ENCODE measurements around the gene LILRB5.
A peak's percentile ranks its signal among the peaks of the same experiment; 100 is the strongest.
"Not testable (repeated sequence)": the region's sequence is repeated elsewhere in the genome, so short reads cannot be mapped to it uniquely, and the experiment has no call there.

The LILRB5 gene

DNA sequence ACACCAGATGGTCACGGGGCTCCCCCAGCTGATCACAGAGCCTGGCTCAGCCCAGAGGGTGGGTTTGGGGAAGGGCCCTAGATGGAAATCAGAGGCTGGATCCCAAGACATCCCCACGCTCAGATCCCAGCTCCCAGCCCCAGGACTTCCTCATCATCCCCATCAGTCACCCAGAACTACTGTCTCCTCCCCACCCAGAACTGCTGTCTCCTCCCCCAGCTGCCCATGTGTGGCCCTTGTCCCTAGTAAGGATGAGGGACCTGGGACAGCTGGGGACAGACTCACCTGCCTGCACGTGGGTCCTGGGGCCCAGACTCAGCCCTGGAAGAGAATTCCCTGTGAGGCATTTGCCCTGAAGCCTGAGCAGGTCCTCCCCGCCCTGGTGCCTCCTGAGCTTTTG lies 14.8 kb downstream of the LILRB5 start:
- not testable (repeated sequence) for DNase-seq

- not testable (repeated sequence) for DNase-seq
Measured at GRCh38 chr19:54240372-54241336, 16.4 kb downstream of the LILRB5 start.

GRCh38 chr19:54239491-54240371 lies 17.3 kb downstream of the LILRB5 start:
- DNase-seq, result not testable (repeated sequence)

- no peak for DNase-seq
Measured at GRCh38 chr19:54233941-54234340, 23.1 kb downstream of the LILRB5 start.

DNA sequence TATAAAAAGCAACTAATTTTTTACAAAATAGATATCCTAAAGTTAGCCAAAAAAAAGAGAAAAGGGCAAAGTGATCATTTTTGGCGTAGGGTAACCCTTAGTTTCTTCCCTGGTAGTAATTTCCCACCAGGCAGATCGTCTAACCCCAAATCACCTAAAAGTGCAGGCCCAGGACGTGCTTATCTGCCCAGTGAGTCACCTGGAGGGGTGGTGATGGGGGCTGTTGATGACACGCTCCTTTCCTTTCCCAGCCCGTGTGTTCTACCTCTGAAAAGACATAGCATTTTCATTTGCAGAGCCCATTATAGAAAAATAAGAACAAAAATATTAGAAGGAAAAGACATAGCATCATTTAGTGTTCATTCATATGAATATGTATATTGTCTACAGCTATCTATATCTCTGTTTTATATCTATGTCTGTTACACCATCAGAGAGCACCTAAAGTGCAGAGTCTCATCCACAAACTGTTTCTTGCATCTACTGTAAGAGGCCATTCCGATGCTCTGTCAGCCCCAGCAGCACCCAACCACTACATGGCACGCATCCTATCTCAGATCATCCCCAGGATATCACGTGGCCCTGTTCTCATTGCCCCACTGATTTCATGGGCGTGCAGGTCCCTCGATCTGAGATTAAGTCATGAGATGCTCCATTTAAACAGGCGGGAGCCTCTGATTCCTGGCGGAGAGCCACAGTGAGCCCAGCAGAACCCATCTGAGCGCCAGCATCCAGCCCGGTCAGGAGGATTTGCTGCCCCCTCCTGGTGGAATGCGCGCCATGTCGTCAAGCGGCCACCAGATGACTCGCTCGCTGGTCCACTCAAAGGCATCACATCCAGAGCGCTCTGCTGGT lies 25.8 kb downstream of the LILRB5 start:
- peak in 13 of 14 donors; percentile 36 to 87 (median 69) for DNase-seq

- DNase-seq, result no peak
Measured at GRCh38 chr19:54230031-54230430, 27.0 kb downstream of the LILRB5 start.

GRCh38 chr19:54229146-54229545 lies 27.9 kb downstream of the LILRB5 start:
- DNase-seq, result no peak

DNA sequence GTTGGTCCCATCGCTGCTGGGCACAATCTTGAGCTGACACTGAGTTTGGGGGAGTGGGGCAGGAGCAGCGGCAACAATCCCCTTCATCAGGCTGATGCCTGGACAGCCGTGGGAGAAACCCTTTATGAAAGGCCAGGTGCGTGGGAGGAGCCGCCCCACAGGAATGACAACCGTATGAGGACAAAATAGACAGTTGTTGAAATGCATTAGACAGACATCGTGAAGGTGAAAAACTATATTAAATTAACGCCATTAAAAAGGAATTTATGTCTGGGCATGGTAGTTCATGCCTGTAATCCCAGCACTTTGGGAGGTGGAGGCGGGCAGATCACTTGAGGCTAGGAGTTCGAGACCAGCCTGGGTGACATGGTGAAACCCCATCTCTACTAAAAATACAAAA lies 32.5 kb downstream of the LILRB5 start:
- not testable (repeated sequence) for DNase-seq

GRCh38 chr19:54223937-54224281 lies 33.2 kb downstream of the LILRB5 start:
- DNase-seq, result not testable (repeated sequence)

DNA sequence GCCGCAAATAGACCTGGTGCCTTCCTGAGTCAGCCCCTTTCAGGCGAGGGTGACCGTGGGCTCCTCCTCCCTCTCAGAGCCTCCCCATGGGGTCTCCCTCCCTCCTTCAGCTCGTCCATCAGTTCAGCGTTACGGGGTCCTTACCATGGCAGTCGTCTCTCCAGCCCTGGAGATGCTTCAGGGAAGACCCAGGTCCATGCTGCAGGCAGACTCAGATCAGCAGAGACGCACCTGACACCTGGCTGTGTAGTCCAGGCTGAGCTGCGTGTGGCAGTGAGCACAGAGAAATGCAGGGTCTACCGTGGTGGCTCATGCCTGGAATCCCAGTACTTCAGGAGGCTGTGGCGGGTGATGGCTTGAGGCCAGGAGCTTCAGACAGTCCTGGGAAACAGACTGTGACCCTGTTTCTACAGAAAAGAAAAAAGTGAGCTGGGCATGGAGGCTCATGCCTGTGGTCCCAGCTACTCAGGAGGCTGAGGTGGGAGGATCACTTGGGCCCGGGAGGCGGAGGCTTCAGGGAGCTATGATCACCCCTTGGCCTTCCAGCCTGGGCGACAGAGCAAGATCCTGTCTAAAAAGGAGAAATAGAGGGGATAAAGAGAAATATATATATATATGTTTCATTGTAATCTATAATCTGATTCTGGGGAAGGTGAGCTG lies 33.7 kb downstream of the LILRB5 start:
- DNase-seq, result not testable (repeated sequence)

GRCh38 chr19:54222474-54223276 lies 34.4 kb downstream of the LILRB5 start, which contains the start of gene LILRB3:
TSS of gene LILRB3 (minus strand) at chr19:54223007. CDS start at chr19:54222976, 31 bp downstream.
- peak in 1 of 14 donors; percentile 7 for DNase-seq

DNA sequence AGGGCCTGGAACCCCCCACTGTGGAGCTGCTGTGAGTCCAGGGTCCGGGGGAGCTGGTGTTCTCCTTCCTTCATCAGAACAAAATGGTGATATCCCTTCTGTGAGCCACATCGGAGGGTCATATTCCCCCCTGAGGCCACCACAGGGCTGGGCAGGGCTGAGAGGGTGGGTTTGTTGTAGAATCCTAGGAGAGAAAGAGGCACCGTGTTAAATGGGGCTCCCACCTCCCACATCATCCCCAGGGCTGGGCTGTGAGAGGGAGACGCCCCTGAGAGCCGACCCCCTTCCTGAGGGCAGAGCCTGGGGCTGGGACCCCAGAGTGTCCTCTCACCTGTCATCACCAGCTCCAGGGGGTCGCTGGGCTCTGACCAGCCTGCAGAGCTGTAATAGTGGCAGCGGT lies 35.1 kb downstream of the LILRB5 start:
- DNase-seq, result not testable (repeated sequence)

GRCh38 chr19:54219702-54220101 lies 37.4 kb downstream of the LILRB5 start:
- not testable (repeated sequence) for DNase-seq

GRCh38 chr19:54218960-54219661 lies 38.0 kb downstream of the LILRB5 start:
- no peak for DNase-seq

DNA sequence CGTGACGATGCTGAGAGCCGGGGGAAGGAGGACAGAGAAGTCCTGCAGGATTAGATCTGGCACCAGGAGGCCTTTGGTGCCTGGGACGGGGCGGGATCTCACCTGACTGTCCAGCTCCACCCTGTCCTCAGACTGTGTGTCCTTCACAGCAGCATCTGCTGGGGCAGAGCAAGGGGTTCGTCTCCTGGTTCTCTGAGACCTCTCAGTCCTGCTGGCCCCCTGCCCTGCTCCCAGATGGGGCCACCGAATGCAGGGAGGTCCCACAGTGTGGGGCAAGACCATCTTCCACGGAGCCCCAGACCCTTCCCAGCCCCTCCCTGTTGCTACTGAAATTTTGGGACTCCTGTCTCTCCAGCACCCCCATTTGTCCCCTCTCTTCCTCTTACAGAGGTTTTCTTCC lies 38.8 kb downstream of the LILRB5 start:
- DNase-seq, result no peak

- not testable (repeated sequence) for DNase-seq
Measured at GRCh38 chr19:54217517-54218247, 39.4 kb downstream of the LILRB5 start.

DNA sequence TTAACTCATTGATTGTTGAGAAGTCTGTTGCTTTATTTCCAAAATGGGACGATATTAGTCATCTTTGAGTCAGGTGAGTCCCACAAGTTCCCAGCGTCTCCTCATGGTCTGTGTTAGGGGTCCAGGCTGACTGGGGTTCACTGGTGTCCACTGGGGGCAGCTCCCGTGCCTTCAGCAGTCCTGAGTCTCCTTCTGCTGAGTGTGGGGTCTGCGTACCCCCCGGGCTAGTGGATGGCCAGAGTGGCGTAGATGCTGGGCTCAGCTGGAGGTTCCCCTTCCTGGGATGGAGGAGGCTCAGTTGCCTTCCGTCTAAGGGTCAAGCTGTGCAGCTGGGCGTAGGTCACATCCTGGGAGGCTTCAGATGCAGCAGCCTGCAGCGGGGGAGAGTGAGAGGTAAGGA lies 40.2 kb downstream of the LILRB5 start:
- DNase-seq, result no peak

GRCh38 chr19:54214734-54215133 lies 42.3 kb downstream of the LILRB5 start:
- not testable (repeated sequence) for DNase-seq

- DNase-seq, result not testable (repeated sequence)
Measured at GRCh38 chr19:54214217-54214616, 42.9 kb downstream of the LILRB5 start.

Measured in C1 segment of cervical spinal cord (tissue), 14 donors.